ENCODE measurements around the gene CMTR2.
"Not testable (repeated sequence)": the region's sequence is repeated elsewhere in the genome, so short reads cannot be mapped to it uniquely, and the experiment has no call there.

- TF ChIP-seq, protein P1, sequence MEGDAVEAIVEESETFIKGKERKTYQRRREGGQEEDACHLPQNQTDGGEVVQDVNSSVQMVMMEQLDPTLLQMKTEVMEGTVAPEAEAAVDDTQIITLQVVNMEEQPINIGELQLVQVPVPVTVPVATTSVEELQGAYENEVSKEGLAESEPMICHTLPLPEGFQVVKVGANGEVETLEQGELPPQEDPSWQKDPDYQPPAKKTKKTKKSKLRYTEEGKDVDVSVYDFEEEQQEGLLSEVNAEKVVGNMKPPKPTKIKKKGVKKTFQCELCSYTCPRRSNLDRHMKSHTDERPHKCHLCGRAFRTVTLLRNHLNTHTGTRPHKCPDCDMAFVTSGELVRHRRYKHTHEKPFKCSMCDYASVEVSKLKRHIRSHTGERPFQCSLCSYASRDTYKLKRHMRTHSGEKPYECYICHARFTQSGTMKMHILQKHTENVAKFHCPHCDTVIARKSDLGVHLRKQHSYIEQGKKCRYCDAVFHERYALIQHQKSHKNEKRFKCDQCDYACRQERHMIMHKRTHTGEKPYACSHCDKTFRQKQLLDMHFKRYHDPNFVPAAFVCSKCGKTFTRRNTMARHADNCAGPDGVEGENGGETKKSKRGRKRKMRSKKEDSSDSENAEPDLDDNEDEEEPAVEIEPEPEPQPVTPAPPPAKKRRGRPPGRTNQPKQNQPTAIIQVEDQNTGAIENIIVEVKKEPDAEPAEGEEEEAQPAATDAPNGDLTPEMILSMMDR (IDR thresholded peaks at IDR 0.05), result not testable (repeated sequence)
- not testable (repeated sequence) for TF ChIP-seq POLR2A, EP300 (IDR thresholded peaks at IDR 0.05)
Observed at GRCh38 chr16:71313591-71313990, 24.4 kb upstream of the CMTR2 start.
